ENCODE results near the gene COX6A1. TPM values are rescaled to one million over a fixed set of nuclear protein-coding genes. Genes with fewer than 3 reads are reported as not detected.

The COX6A1 gene
- total and polyA plus RNA-seq, 12 donors = 101 to 859 (median 160) TPM

- ATAC-seq (no peak), DNase-seq (no peak)
- peaks cover 2 to 42% (median 9%) of the 10 kb centered on the region in 9 donors for H3K4me1 ChIP-seq
- H3K27me3 ChIP-seq = no peaks in the 10 kb centered on the region
- intact Hi-C loops (cut with DNase I) = no loop called here
- no peak overlapping the region for H3K4me3 ChIP-seq
- H3K9me3 ChIP-seq = no peaks in the 10 kb centered on the region
- no peak for TF ChIP-seq CTCF (IDR thresholded peaks at IDR 0.05)
- WGBS, 2 donors = 79 to 80% methylated on average over 6 of the region's 6 CpGs
- H3K27ac ChIP-seq = no peak overlapping the region
- no peaks in the 10 kb centered on the region for H3K36me3 ChIP-seq
Measured at GRCh38 chr12:120473807-120474615, 36.1 kb downstream of the COX6A1 start.

- peaks cover 2 to 42% (median 9%) of the 10 kb centered on the region in 9 donors for H3K4me1 ChIP-seq
- no peak for DNase-seq
- no peaks in the 10 kb centered on the region for H3K36me3 ChIP-seq
- H3K27ac ChIP-seq = no peak overlapping the region
- H3K9me3 ChIP-seq = no peaks in the 10 kb centered on the region
- intact Hi-C loops (cut with DNase I) = no loop called here
- H3K27me3 ChIP-seq = no peaks in the 10 kb centered on the region
- H3K4me3 ChIP-seq = no peak overlapping the region
- TF ChIP-seq CTCF (IDR thresholded peaks at IDR 0.05) = no peak
- peak in 1 of 8 donors; percentile 14 for ATAC-seq
- 35 to 37% methylated on average over 2 of the region's 2 CpGs for WGBS, 2 donors
Measured at GRCh38 chr12:120474616-120474960, 36.7 kb downstream of the COX6A1 start.

- Histone ChIP-seq H3K36me3 (no peaks in the 10 kb centered on the region), H3K27ac (no peak overlapping the region), H3K27me3 (no peaks in the 10 kb centered on the region), H3K4me3 (no peak overlapping the region), H3K9me3 (no peaks in the 10 kb centered on the region), H3K4me1 (peaks cover 0 to 35% (median 2%) of the 10 kb centered on the region in 9 donors)
- no peak for ATAC-seq
- intact Hi-C loops (cut with DNase I) = no loop called here
- TF ChIP-seq CTCF (IDR thresholded peaks at IDR 0.05) = no peak
- WGBS, 2 donors = 93 to 95% methylated on average over 1 of the region's 1 CpG
- DNase-seq = no peak
Measured at GRCh38 chr12:120475643-120476042, 37.7 kb downstream of the COX6A1 start.

GRCh38 chr12:120479458-120479857 lies 41.5 kb downstream of the COX6A1 start:
- ATAC-seq = no peak
- Histone ChIP-seq H3K27me3 (no peaks in the 10 kb centered on the region), H3K36me3 (peaks cover 0 to 9% (median 0%) of the 10 kb centered on the region in 9 donors), H3K4me1 (peaks cover 0 to 17% (median 0%) of the 10 kb centered on the region in 9 donors), H3K4me3 (no peak overlapping the region), H3K27ac (no peak overlapping the region), H3K9me3 (no peaks in the 10 kb centered on the region)
- TF ChIP-seq CTCF (IDR thresholded peaks at IDR 0.05) = no peak
- 96 to 100% methylated on average over 1 of the region's 1 CpG for WGBS, 2 donors
- intact Hi-C loops (cut with DNase I) = no loop called here
- DNase-seq = no peak
